Neuron (in vitro differentiated cells): ENCODE data around the gene CATSPERZ.
"Not testable (repeated sequence)": the region's sequence is repeated elsewhere in the genome, so short reads cannot be mapped to it uniquely, and the experiment has no call there.

Experiments used
- H2AFZ ChIP-seq: one replicate; pipeline ENCODE4 v1.6.1; 2013; ENCODE audit warnings: low read depth, mild to moderate bottlenecking, inconsistent platforms, low read length, moderate library complexity
- H3K27me3 ChIP-seq: one replicate; pipeline ENCODE4 v1.6.1; 2013; ENCODE audit warnings: low read length; ENCODE audit not compliant: insufficient read depth
- H3K36me3 ChIP-seq: one replicate; pipeline ENCODE4 v1.6.1; 2013; ENCODE audit warnings: low read length; ENCODE audit not compliant: insufficient read depth
- H3K4me1 ChIP-seq: one replicate; pipeline ENCODE4 v1.6.1; 2013; ENCODE audit warnings: low read length; ENCODE audit not compliant: insufficient read depth
- H3K4me3 ChIP-seq: 2 replicates; pipeline ENCODE4 v1.5.1; 2013; ENCODE audit warnings: mild to moderate bottlenecking, low read length, moderate library complexity
- H3K9me3 ChIP-seq: one replicate; pipeline ENCODE4 v1.6.1; 2013; ENCODE audit warnings: low read length

Gene CATSPERZ

GRCh38 chr11:64317961-64318765, 18.0 kb downstream of the CATSPERZ start, which contains the start of gene PRDX5:
PRDX5 (plus strand) TSS chr11:64318121; CDS start chr11:64318216, 95 bp downstream.
- Histone ChIP-seq H3K9me3 (no peaks in the 10 kb centered on the region), H3K27me3 (no peaks in the 10 kb centered on the region), H3K4me3 (peak within 1 kb of the TSS; percentile 63), H2AFZ (peak within 1 kb of the TSS; percentile 38), H3K36me3 (peaks cover 14% of the 10 kb centered on the region), H3K4me1 (peaks cover 18% of the 10 kb centered on the region)

- Histone ChIP-seq H3K9me3 (no peaks in the 10 kb centered on the region), H2AFZ (no peak overlapping the region), H3K36me3 (peaks cover 14% of the 10 kb centered on the region), H3K4me1 (peaks cover 18% of the 10 kb centered on the region), H3K4me3 (peak overlapping the region; percentile 63), H3K27me3 (no peaks in the 10 kb centered on the region)
These were observed 18.9 kb downstream of the CATSPERZ start for GRCh38 chr11:64318766-64319761.

- H2AFZ ChIP-seq = no peak overlapping the region
- peaks cover 6% of the 10 kb centered on the region for H3K36me3 ChIP-seq
- H3K9me3 ChIP-seq = no peaks in the 10 kb centered on the region
- no peak overlapping the region for H3K4me3 ChIP-seq
- peaks cover 18% of the 10 kb centered on the region for H3K4me1 ChIP-seq
- H3K27me3 ChIP-seq = no peaks in the 10 kb centered on the region
These were observed 20.4 kb downstream of the CATSPERZ start for GRCh38 chr11:64320556-64320955.

- Histone ChIP-seq H3K36me3 (peaks cover 5% of the 10 kb centered on the region), H3K4me3 (no peak overlapping the region), H2AFZ (no peak overlapping the region), H3K27me3 (no peaks in the 10 kb centered on the region), H3K4me1 (peaks cover 18% of the 10 kb centered on the region), H3K9me3 (no peaks in the 10 kb centered on the region)
These were observed 20.9 kb downstream of the CATSPERZ start for GRCh38 chr11:64321026-64321425.

- H3K27me3 ChIP-seq = no peaks in the 10 kb centered on the region
- H2AFZ ChIP-seq = no peak overlapping the region
- H3K9me3 ChIP-seq = no peaks in the 10 kb centered on the region
- H3K4me3 ChIP-seq = no peak overlapping the region
- H3K36me3 ChIP-seq = peaks cover 2% of the 10 kb centered on the region
- peaks cover 13% of the 10 kb centered on the region for H3K4me1 ChIP-seq
These were observed 21.4 kb downstream of the CATSPERZ start for GRCh38 chr11:64321533-64321932.

- Histone ChIP-seq H2AFZ (no peak overlapping the region), H3K27me3 (no peaks in the 10 kb centered on the region), H3K36me3 (peaks cover 2% of the 10 kb centered on the region), H3K4me3 (no peak overlapping the region), H3K4me1 (peaks cover 7% of the 10 kb centered on the region), H3K9me3 (no peaks in the 10 kb centered on the region)
These were observed 22.7 kb downstream of the CATSPERZ start for GRCh38 chr11:64322925-64323260.

- H3K9me3 ChIP-seq = no peaks in the 10 kb centered on the region
- no peak overlapping the region for H3K4me3 ChIP-seq
- no peaks in the 10 kb centered on the region for H3K27me3 ChIP-seq
- peaks cover 2% of the 10 kb centered on the region for H3K36me3 ChIP-seq
- H3K4me1 ChIP-seq = peaks cover 7% of the 10 kb centered on the region
- H2AFZ ChIP-seq = no peak overlapping the region
These were observed 23.2 kb downstream of the CATSPERZ start for GRCh38 chr11:64323373-64323772.

GRCh38 chr11:64323984-64324383, 23.8 kb downstream of the CATSPERZ start:
- not testable (repeated sequence) for H2AFZ ChIP-seq, H3K36me3 ChIP-seq, H3K9me3 ChIP-seq, H3K4me1 ChIP-seq, H3K4me3 ChIP-seq, H3K27me3 ChIP-seq

GRCh38 chr11:64324692-64325469, 24.7 kb downstream of the CATSPERZ start:
- Histone ChIP-seq H3K4me1 (no peaks in the 10 kb centered on the region), H3K4me3 (no peak overlapping the region), H3K36me3 (peaks cover 2% of the 10 kb centered on the region), H3K27me3 (no peaks in the 10 kb centered on the region), H3K9me3 (no peaks in the 10 kb centered on the region), H2AFZ (no peak overlapping the region)

- H3K36me3 ChIP-seq = no peaks in the 10 kb centered on the region
- H3K27me3 ChIP-seq = no peaks in the 10 kb centered on the region
- no peaks in the 10 kb centered on the region for H3K4me1 ChIP-seq
- H2AFZ ChIP-seq = no peak overlapping the region
- no peak overlapping the region for H3K4me3 ChIP-seq
- H3K9me3 ChIP-seq = no peaks in the 10 kb centered on the region
These were observed 27.2 kb downstream of the CATSPERZ start for GRCh38 chr11:64327375-64327774.

GRCh38 chr11:64327993-64328392, 27.8 kb downstream of the CATSPERZ start:
- Histone ChIP-seq H3K9me3 (no peaks in the 10 kb centered on the region), H2AFZ (no peak overlapping the region), H3K4me3 (no peak overlapping the region), H3K27me3 (no peaks in the 10 kb centered on the region), H3K4me1 (no peaks in the 10 kb centered on the region), H3K36me3 (no peaks in the 10 kb centered on the region)

GRCh38 chr11:64330888-64331287, 30.7 kb downstream of the CATSPERZ start:
- H2AFZ ChIP-seq = no peak overlapping the region

More at GRCh38 chr11:64330888-64331287, 30.7 kb downstream of the CATSPERZ start:
- H3K36me3 ChIP-seq = no peaks in the 10 kb centered on the region
- H3K27me3 ChIP-seq = no peaks in the 10 kb centered on the region
- peaks cover 2% of the 10 kb centered on the region for H3K4me1 ChIP-seq
- H3K9me3 ChIP-seq = no peaks in the 10 kb centered on the region
- H3K4me3 ChIP-seq = no peak overlapping the region
